BJ (cell line): ENCODE results near the gene OR2T6. TPM values are rescaled to one million over a fixed set of nuclear protein-coding genes. Genes with fewer than 3 reads are reported as not detected.

Source experiments
- CTCF ChIA-PET: fragments of 350-600 bp; formaldehyde crosslinking; extraction: SDS; loops from one replicate; lab custom pipeline; 2021; ENCODE audit warnings: antibody characterized with exemption, inconsistent platforms; lab: Yijun Ruan, JAX
- POLR2A ChIA-PET: fragments of 300-600 bp; sonication (Branson Sonifier 250); formaldehyde crosslinking; extraction: SDS; loops from one replicate; lab custom pipeline; 2021; ENCODE audit warnings: antibody characterized with exemption; lab: Charles Lee
- DNase-seq: peaks from one replicate; pipeline ENCODE4 v3.0.0-alpha.2; 2011; ENCODE audit warnings: low read depth
- H3K27me3 ChIP-seq: 2 replicates; pipeline ENCODE4 v1.6.0; 2011; ENCODE audit warnings: low read length; ENCODE audit not compliant: control insufficient read depth, insufficient read depth
- H3K36me3 ChIP-seq: 2 replicates; pipeline ENCODE4 v1.5.1; 2011; ENCODE audit warnings: low read length; ENCODE audit not compliant: control insufficient read depth, insufficient read depth
- H3K4me3 ChIP-seq: 2 replicates; pipeline ENCODE4 v1.5.1; 2011; ENCODE audit warnings: low read depth, mild to moderate bottlenecking, control low read depth, low read length
- CTCF ChIP-seq: IDR thresholded peaks from 2 replicates; pipeline ENCODE4 v1.5.1; 2011; ENCODE audit warnings: low read depth, mild to moderate bottlenecking, control low read depth, inconsistent platforms, low read length, moderate library complexity; ENCODE audit not compliant: insufficient read depth
- polyA plus RNA-seq: library from polyadenylated mRNA; depleted of rRNA; stranded (reverse); fragments of >200 nt; gene quantifications from 2 replicates; pipeline ENCODE4 v1.2.3, GENCODE V29; 2011

Gene OR2T6
- polyA plus RNA-seq, 1 experiment, result not detected

DNA sequence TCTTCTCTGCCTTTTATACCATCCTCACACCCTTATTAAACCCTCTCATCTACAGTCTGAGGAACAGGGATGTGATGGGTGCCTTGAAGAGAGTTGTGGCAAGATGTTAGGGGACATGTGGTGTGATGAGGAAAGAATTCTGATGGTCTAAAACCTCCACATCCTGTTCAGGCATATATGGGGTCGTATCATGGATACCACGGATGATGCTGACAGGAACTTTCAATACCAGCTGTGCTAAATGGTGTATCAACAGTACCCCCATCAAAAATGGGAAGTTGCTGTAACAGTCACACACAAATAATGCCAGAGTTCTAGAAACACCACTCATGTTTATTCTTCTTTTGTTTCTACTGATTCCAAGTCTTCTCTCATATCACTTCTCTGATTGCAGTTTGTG is 12.9 kb downstream of the OR2T6 start:
- no peak for DNase-seq
- ChIA-PET POLR2A (no interaction called here), CTCF (no interaction called here)
- TF ChIP-seq CTCF, result no peak
- Histone ChIP-seq H3K27me3 (no peaks in the 10 kb centered on the region), H3K4me3 (no peak overlapping the region), H3K36me3 (no peaks in the 10 kb centered on the region)

DNA sequence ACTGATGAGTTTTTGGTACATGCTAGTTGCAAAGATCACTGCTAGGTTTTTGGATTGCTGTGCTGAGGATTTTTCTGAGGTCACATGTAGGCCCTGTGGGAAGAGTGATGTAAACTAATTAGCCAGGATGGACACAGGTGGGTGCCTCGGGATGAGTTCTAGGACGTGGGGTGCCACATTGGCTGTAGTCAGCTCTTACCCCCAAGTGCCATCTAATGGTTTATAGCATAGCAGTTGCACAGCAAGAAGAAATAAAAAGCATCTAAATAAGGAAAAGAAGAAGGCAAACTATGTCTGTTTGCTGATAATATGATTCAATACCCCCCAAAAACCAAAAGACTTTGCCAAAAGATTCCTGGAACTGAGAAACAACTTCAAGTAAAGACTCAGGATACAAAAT is 17.5 kb downstream of the OR2T6 start:
- ChIA-PET POLR2A (no interaction called here), CTCF (no interaction called here)
- no peak for TF ChIP-seq CTCF
- Histone ChIP-seq H3K27me3 (no peaks in the 10 kb centered on the region), H3K4me3 (no peak overlapping the region), H3K36me3 (no peaks in the 10 kb centered on the region)
- no peak for DNase-seq

- no peak for TF ChIP-seq CTCF
- ChIA-PET POLR2A (no interaction called here), CTCF (no interaction called here)
- DNase-seq, result no peak
- H3K27me3 ChIP-seq, result no peaks in the 10 kb centered on the region
- H3K36me3 ChIP-seq, result no peaks in the 10 kb centered on the region
- no peak within 1 kb of the TSS for H3K4me3 ChIP-seq
Observed at GRCh38 chr1:248402748-248403147, 27.2 kb downstream of the OR2T6 start, which contains the start of gene OR2T1. TSS of gene OR2T1 (plus strand) at chr1:248403048. CDS start at chr1:248406148, 3,100 bp downstream.

GRCh38 chr1:248404024-248404423 is 28.5 kb downstream of the OR2T6 start:
- POLR2A ChIA-PET, result no interaction called here
- DNase-seq, result no peak
- CTCF ChIA-PET, result no interaction called here
- H3K4me3 ChIP-seq, result no peak overlapping the region
- H3K27me3 ChIP-seq, result no peaks in the 10 kb centered on the region
- no peak for TF ChIP-seq CTCF
- H3K36me3 ChIP-seq, result no peaks in the 10 kb centered on the region

DNA sequence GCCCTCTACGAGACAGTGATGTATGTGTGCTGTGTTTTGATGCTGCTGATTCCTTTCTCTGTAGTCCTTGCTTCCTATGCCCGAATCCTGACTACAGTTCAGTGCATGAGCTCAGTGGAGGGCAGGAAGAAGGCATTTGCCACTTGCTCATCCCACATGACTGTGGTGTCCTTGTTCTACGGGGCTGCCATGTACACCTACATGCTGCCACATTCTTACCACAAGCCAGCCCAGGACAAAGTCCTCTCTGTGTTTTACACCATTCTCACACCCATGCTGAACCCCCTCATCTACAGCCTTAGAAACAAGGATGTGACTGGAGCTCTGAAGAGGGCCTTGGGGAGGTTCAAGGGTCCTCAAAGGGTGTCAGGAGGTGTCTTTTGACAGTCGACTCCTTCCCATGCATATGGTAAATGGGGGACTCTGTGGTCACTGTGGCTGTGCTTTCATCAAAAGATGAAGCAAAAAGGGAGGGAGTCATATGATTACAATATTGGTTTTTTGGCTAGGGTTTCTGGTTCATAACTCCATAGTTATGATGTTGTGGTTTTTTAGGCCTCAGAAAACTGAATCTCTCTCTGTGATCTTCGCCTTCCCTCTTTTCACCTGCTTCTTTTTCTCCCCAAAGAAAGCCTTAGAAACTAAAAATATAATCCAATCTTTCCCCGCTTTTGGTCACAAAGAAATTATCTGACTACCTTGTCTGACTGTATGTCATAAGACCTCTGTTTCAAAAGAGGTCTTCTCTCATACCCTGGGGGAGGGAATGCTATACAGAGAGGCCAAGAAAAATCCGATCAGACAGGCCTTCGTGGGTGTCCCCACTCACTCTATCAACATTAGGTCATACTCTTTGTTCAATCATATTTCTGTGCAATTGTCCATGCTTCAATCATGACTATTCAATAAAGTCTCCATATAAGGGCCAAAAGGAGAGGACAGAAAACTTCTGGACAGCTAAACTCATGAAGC is 31.5 kb downstream of the OR2T6 start:
- Histone ChIP-seq H3K4me3 (no peak overlapping the region), H3K36me3 (no peaks in the 10 kb centered on the region), H3K27me3 (no peaks in the 10 kb centered on the region)
- DNase-seq, result no peak
- TF ChIP-seq CTCF, result no peak
- POLR2A ChIA-PET, result no interaction called here
- CTCF ChIA-PET, result no interaction called here
